ENCODE data around the gene RAB5IF. TPM values are rescaled to one million over a fixed set of nuclear protein-coding genes. Genes with fewer than 3 reads are reported as not detected.

RAB5IF gene
- total and polyA plus RNA-seq, 2 of the 13 experiments (the other 11 are each of a cell fraction or from before 2014, with no cell fraction given): 261 to 305 TPM

- ChIA-PET CTCF (ENCODE audit: low intra/inter-chr PET ratio, low total read pairs) (interaction anchor here (1.3 to 1.8 kb wide), 4 partner anchors 14 to 100 kb away, joined by 5 to 15 read pairs (median 7); no protein-coding TSS in a partner anchor), POLR2A (interaction anchor here (0.7 to 6.6 kb wide), 27 partner anchors 8 to 652 kb away, joined by 3 to 167 read pairs (median 8); partner anchors contain the start of genes DSN1, NDRG3, RBL1 and SCAND1)
- Histone ChIP-seq H3K4me3 (replicated peaks in 1 of 3; ENCODE audit: insufficient read depth in 1 of 3, low read depth in 2 of 3, low read length in 3 of 3) (peak overlapping the region; percentile 88 to 98 (median 98)), H3K4me2 (ENCODE audit: low read depth, low read length) (peak overlapping the region; percentile 82), H2AFZ (ENCODE audit: low read length) (no peak overlapping the region), H3K9me3 (ENCODE audit: low read length) (no peaks in the 10 kb centered on the region), H3K79me2 (ENCODE audit: insufficient read depth, low read length) (peaks cover 28% of the 10 kb centered on the region), H3K4me1 (ENCODE audit: insufficient read depth, low read length) (peaks cover 27% of the 10 kb centered on the region), H4K20me1 (ENCODE audit: insufficient read depth, low read length) (no peaks in the 10 kb centered on the region), H3K9ac (ENCODE audit: insufficient read depth, low read depth, low read length) (peak overlapping the region; percentile 98), H3K27ac (ENCODE audit: extremely low read length, insufficient read depth, low read length) (peak overlapping the region; percentile 81), H3K36me3 (replicated peaks in 1 of 2; ENCODE audit: control insufficient read depth in 1 of 2, insufficient read depth in 2 of 2, low read length in 2 of 2) (peaks cover 10 to 32% of the 10 kb centered on the region in 2 experiments), H3K27me3 (ENCODE audit: control insufficient read depth in 1 of 2, insufficient read depth in 2 of 2, low read length in 2 of 2) (no peaks in the 10 kb centered on the region; a peak in 1 of 5 replicates)
- ATAC-seq: peak; percentile 25; the same call in 2 of the 3 replicates
- BruUV-seq (replicated peaks): TSS peak; percentile 79
- peak; percentile 57 for FAIRE-seq
- WGBS (ENCODE audit: low lambda C conversion rate): 1% methylated on average over 30 of the region's 31 CpGs
- intact Hi-C loops (cut with micrococcal nuclease; ENCODE audit: unreplicated experiment): no loop called here
- peak; percentile 88 for DNase-seq (ENCODE audit: low spot score)
- in situ Hi-C loops (cut with HindIII; ENCODE audit: extremely low pct_ligation_motif_present, low pct_unique_long_range_greater_than_20kb): no loop called here
- TF ChIP-seq SMARCE1 (IDR thresholded peaks at IDR 0.05; ENCODE audit: borderline replicate concordance) (no peak), HMG20A (CRISPR knock-in tag; IDR thresholded peaks at IDR 0.05; ENCODE audit: borderline replicate concordance) (peak; percentile 15; the same call in 1 of the 2 replicates), EED (CRISPR knock-in tag; IDR thresholded peaks at IDR 0.05) (0 out of 2 replicates have a peak, but pooled peaks have one; percentile 5), SP2 (CRISPR knock-in tag; IDR thresholded peaks at IDR 0.05) (no peak), ZNF83 (CRISPR knock-in tag; IDR thresholded peaks at IDR 0.05; ENCODE audit: borderline replicate concordance) (0 out of 2 replicates have a peak, but pooled peaks have one; percentile 14), ZNF563 (CRISPR knock-in tag; IDR thresholded peaks at IDR 0.05) (no peak), KAT8 (CRISPR knock-in tag; IDR thresholded peaks at IDR 0.05) (0 out of 2 replicates have a peak, but pooled peaks have one; percentile 23), GTF2F1 (IDR thresholded peaks at IDR 0.05; ENCODE audit: low read length) (peak; percentile 61; the same call in 1 of the 2 replicates), ZNF280D (CRISPR knock-in tag; IDR thresholded peaks at IDR 0.05) (0 out of 2 replicates have a peak, but pooled peaks have one; percentile 26), TGIF2 (CRISPR knock-in tag; IDR thresholded peaks at IDR 0.05) (peak; percentile 30; the same call in 1 of the 2 replicates), SP140L (CRISPR knock-in tag; IDR thresholded peaks at IDR 0.05; ENCODE audit: borderline replicate concordance) (no peak), ZNF543 (CRISPR knock-in tag; IDR thresholded peaks at IDR 0.05) (0 out of 2 replicates have a peak, but pooled peaks have one; percentile 24), TMF1 (CRISPR knock-in tag; IDR thresholded peaks at IDR 0.05; ENCODE audit: low read depth) (no peak), MNT (IDR thresholded peaks at IDR 0.05) (no peak), FOXO4 (CRISPR knock-in tag; conservative IDR thresholded peaks at IDR 0.05) (0 out of 2 replicates have a peak, but pooled peaks have one; percentile 67), MAFF (IDR thresholded peaks at IDR 0.05; ENCODE audit: low read depth, low read length) (peak; percentile 78)
These were observed 833 bp downstream of the RAB5IF start for GRCh38 chr20:36606158-36607066.

All from HepG2 (cell line).